ENCODE results near the gene FZD10.

The FZD10 gene

GRCh38 chr12:130162267-130162666 is at the start of gene FZD10:
Gene FZD10 (plus strand): TSS chr12:130162464. CDS start chr12:130162943, 479 bp downstream.
- ATAC-seq = no peak
- TF ChIP-seq TCF4 (CRISPR knock-in tag; IDR thresholded peaks at IDR 0.05; ENCODE audit: borderline replicate concordance) (no peak), POU6F1 (CRISPR knock-in tag; IDR thresholded peaks at IDR 0.05; ENCODE audit: borderline replicate concordance, low read depth) (no peak)

- TF ChIP-seq CSRNP3 (CRISPR knock-in tag; IDR thresholded peaks at IDR 0.05) (no peak), ZC3H10 (CRISPR knock-in tag; IDR thresholded peaks at IDR 0.05) (no peak), ARNTL (CRISPR knock-in tag; IDR thresholded peaks at IDR 0.05; ENCODE audit: borderline replicate concordance, low read depth) (no peak), ZFP3 (CRISPR knock-in tag; IDR thresholded peaks at IDR 0.05) (no peak), PPARA (CRISPR knock-in tag; IDR thresholded peaks at IDR 0.05; ENCODE audit: borderline replicate concordance) (no peak), OSR1 (CRISPR knock-in tag; IDR thresholded peaks at IDR 0.05) (no peak), ISL1 (CRISPR knock-in tag; IDR thresholded peaks at IDR 0.05) (no peak), ZNF8 (CRISPR knock-in tag; IDR thresholded peaks at IDR 0.05) (no peak), CREB5 (CRISPR knock-in tag; IDR thresholded peaks at IDR 0.05; ENCODE audit: low read depth) (no peak), TCF4 (CRISPR knock-in tag; IDR thresholded peaks at IDR 0.05; ENCODE audit: borderline replicate concordance) (no peak), GLIS3 (CRISPR knock-in tag; IDR thresholded peaks at IDR 0.05) (no peak), ZFP30 (CRISPR knock-in tag; IDR thresholded peaks at IDR 0.05) (no peak), RARB (CRISPR knock-in tag; IDR thresholded peaks at IDR 0.05) (no peak), ZNF70 (CRISPR knock-in tag; IDR thresholded peaks at IDR 0.05) (no peak), PATZ1 (CRISPR knock-in tag; IDR thresholded peaks at IDR 0.05; ENCODE audit: borderline replicate concordance) (no peak), TSHZ2 (CRISPR knock-in tag; IDR thresholded peaks at IDR 0.05) (no peak)
- ATAC-seq = no peak
These were observed 47.3 kb upstream of the FZD10 start for GRCh38 chr12:130114952-130115351.

- no peak for TF ChIP-seq SNAI2 (CRISPR knock-in tag; IDR thresholded peaks at IDR 0.05)
- TF ChIP-seq PPARA (CRISPR knock-in tag; IDR thresholded peaks at IDR 0.05; ENCODE audit: borderline replicate concordance) = no peak
- no peak for TF ChIP-seq CSRNP3 (CRISPR knock-in tag; IDR thresholded peaks at IDR 0.05)
- TF ChIP-seq PATZ1 (CRISPR knock-in tag; IDR thresholded peaks at IDR 0.05; ENCODE audit: borderline replicate concordance) = no peak
- TF ChIP-seq CSDC2 (CRISPR knock-in tag; IDR thresholded peaks at IDR 0.05) = no peak
- no peak for TF ChIP-seq GLIS3 (CRISPR knock-in tag; IDR thresholded peaks at IDR 0.05)
- TF ChIP-seq ZFP30 (CRISPR knock-in tag; IDR thresholded peaks at IDR 0.05) = no peak
- TF ChIP-seq RARB (CRISPR knock-in tag; IDR thresholded peaks at IDR 0.05) = no peak
- TF ChIP-seq ARNTL (CRISPR knock-in tag; IDR thresholded peaks at IDR 0.05; ENCODE audit: borderline replicate concordance, low read depth) = no peak
- TF ChIP-seq TOX (CRISPR knock-in tag; IDR thresholded peaks at IDR 0.05; ENCODE audit: borderline replicate concordance) = no peak
- no peak for TF ChIP-seq ESRRG (CRISPR knock-in tag; IDR thresholded peaks at IDR 0.05)
- TF ChIP-seq ZNF8 (CRISPR knock-in tag; IDR thresholded peaks at IDR 0.05) = no peak
- no peak for TF ChIP-seq POU6F1 (CRISPR knock-in tag; IDR thresholded peaks at IDR 0.05; ENCODE audit: borderline replicate concordance, low read depth)
- no peak for TF ChIP-seq ZFP3 (CRISPR knock-in tag; IDR thresholded peaks at IDR 0.05)
- TF ChIP-seq ZC3H10 (CRISPR knock-in tag; IDR thresholded peaks at IDR 0.05) = no peak
- no peak for TF ChIP-seq OSR1 (CRISPR knock-in tag; IDR thresholded peaks at IDR 0.05)
- ATAC-seq = no peak
These were observed 46.6 kb upstream of the FZD10 start for GRCh38 chr12:130115646-130116045.

Data from SK-N-SH treated with all-trans-retinoic acid at 6 μM for 48 hours (cell line).